Keratinocyte (primary cell): ENCODE data around the gene PPP1R1C.

Source experiments
- CTCF ChIP-seq, 3 experiments: IDR thresholded peaks in 1 of 3; conservative IDR thresholded peaks in 1 of 3; optimal IDR thresholded peaks in 1 of 3; 2 replicates in 2 of 3; 3 replicates in 1 of 3; pipeline versions ENCODE3 to v1.5.1; 2011; ENCODE audit warnings: low read length in 3 of 3, mild to moderate bottlenecking in 3 of 3, moderate library complexity in 2 of 3, control low read depth in 1 of 3, inconsistent platforms in 1 of 3; ENCODE audit not compliant: insufficient read depth in 2 of 3; ENCODE audit errors: extremely low read depth in 1 of 3
- EZH2 ChIP-seq: IDR thresholded peaks from one replicate; pipeline ENCODE4 v1.6.1; 2012; ENCODE audit warnings: inconsistent platforms, mild to moderate bottlenecking, low read length, moderate library complexity

DNA sequence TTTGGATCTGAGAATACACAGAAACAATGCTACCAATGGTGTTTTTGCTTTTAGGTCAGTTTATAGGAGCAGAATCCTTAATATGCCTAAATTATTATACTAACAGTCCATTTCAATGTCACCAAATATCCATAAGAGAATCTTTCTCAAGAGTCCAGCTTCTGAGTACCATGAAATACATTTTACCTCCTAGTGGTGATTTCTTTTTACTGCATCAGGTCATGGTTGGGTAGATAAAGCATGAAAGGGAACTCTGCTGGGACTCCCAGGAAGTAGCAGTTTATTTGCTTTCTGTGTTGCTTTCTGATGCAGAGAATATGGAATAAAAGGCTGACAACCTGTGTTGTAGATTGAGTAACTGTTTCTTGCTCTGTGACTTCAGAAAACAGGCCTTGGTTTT lies 115.6 kb downstream of the PPP1R1C start:
- peak in 2 of 3 experiments; percentile 23 to 31 for TF ChIP-seq CTCF (optimal IDR thresholded peaks at IDR 0.05 in 1 of 3, IDR thresholded peaks at IDR 0.05 in 1 of 3, conservative IDR thresholded peaks at IDR 0.05 in 1 of 3; ENCODE audit: extremely low read depth in 1 of 3, insufficient read depth in 2 of 3, low read length in 3 of 3)
- no peak for TF ChIP-seq EZH2
